Ovary (tissue), 3 donors: ENCODE results near the gene FLNC.

ENCODE experiments used
- EP300 ChIP-seq: sonication (generic); formaldehyde crosslinking; IDR thresholded peaks from one replicate; pipeline ENCODE4 v1.6.1; 2017; ENCODE audit warnings: antibody characterized with exemption
- POLR2A ChIP-seq: fragments of 450-650 bp; IDR thresholded peaks from one replicate; pipeline ENCODE4 v1.6.1; 2017; ENCODE audit warnings: antibody characterized with exemption, mild to moderate bottlenecking, moderate library complexity
- TF ChIP-seq, protein P1 (sequence below), 3 donors: fragments of 450-650 bp in 2 of 3; fragments of 200-600 bp in 1 of 3; IDR thresholded peaks; one replicate each; pipeline versions ENCODE4 v1.5.1 to v1.8.0; 2016 to 2022; ENCODE audit warnings: antibody characterized with exemption in 3 of 3, mild to moderate bottlenecking in 1 of 3
- donor health status: DM: no; HTN: no; CAD: no.

- TF ChIP-seq, protein P1, sequence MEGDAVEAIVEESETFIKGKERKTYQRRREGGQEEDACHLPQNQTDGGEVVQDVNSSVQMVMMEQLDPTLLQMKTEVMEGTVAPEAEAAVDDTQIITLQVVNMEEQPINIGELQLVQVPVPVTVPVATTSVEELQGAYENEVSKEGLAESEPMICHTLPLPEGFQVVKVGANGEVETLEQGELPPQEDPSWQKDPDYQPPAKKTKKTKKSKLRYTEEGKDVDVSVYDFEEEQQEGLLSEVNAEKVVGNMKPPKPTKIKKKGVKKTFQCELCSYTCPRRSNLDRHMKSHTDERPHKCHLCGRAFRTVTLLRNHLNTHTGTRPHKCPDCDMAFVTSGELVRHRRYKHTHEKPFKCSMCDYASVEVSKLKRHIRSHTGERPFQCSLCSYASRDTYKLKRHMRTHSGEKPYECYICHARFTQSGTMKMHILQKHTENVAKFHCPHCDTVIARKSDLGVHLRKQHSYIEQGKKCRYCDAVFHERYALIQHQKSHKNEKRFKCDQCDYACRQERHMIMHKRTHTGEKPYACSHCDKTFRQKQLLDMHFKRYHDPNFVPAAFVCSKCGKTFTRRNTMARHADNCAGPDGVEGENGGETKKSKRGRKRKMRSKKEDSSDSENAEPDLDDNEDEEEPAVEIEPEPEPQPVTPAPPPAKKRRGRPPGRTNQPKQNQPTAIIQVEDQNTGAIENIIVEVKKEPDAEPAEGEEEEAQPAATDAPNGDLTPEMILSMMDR (IDR thresholded peaks at IDR 0.05), result no peak
- no peak for TF ChIP-seq EP300
- no peak for TF ChIP-seq POLR2A
Measured at GRCh38 chr7:128781851-128782250, 48.4 kb upstream of the FLNC start.
